Measurements from ENCODE around the gene SYPL1.
A peak's percentile ranks its signal among the peaks of the same experiment; 100 is the strongest.

SYPL1 gene

DNA sequence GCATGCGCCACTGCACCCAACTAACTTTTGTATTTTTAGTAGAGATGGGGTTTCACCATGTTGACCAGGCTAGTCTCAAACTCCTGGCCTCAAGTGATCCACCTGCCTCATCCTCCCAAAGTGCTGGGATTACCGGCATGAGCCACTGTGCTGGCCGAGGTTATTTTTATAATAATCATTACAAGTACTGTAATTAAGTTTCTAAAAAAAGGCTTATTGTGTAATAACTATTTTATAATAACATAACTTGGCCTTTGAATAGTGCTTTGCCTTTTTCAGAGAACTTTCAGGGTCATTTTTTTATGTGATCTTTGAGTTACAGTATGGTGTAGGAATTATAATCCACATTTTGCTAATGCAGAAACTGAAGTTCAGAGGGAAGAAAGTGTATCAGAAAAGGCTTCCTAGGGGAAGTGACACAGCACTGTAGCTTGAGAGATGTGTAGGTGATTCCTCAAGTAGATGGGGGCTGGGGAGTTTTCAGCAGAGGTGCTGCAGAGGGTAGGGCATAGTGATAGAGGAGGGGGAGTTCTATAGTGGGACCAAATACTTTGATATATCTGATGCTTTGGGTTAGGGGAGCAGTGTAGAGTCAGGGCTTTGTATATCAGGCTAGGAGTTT lies 9.2 kb upstream of the SYPL1 start:
- DNase-seq: no peak

GRCh38 chr7:106120500-106120899 lies 8.4 kb upstream of the SYPL1 start:
- no peak for DNase-seq

DNA sequence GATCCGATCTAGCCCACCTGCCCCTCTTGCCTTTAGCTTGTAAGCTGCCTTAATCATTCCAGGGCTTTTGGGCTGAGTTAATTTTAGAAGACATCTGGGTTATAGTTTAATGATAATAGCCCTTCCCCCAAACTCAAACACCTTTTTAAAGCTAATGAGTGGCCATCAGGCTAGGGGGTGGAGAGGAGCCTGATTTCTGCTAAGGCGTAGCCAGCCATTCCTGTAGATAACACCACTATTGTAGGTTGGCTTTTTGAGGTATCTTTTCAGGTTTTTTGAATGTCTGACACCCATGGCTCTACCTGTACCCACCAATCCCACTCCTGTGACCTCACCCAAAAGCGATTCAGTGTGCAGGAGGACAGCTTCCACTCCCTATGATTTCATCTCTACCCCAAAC lies 7.6 kb upstream of the SYPL1 start:
- no peak for DNase-seq

DNA sequence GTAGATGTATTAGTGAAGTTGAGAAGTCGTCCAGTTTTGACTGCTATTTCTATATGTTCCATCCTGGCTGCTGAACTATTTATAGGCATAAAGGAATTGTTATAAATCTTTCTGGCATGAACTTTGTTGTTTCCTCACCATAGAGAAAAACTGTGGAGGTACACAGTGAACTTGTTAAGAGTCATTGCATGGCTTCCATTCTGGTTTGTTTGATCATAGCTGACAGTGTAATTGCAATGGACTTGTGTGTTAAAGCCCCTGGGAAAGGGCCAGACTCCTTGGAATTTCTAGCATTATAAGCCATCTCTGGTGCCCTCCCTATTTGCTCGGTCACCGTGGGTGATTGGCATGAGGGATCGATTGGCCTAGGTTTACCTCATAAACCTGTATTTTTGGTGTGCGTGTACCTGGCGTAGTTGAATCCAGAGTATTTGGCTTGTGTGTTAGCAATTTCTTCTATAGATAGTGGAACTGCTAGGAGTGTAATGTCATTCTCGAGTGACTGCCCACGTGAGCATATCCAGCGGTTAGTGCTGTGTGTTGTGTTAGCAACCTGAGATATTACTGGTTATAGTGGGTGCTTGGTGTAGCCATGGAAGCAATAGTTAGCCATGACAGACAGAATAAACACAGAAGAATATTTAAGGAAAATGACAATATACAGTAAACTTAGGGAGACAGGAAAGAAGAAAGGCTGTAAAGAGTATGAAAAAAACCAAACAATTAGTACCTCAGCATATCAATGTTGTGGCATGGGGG lies 5.9 kb upstream of the SYPL1 start:
- no peak for DNase-seq

- no peak for DNase-seq
Observed at GRCh38 chr7:106116161-106116704, 4.1 kb upstream of the SYPL1 start.

- no peak for DNase-seq
Observed at GRCh38 chr7:106114716-106115383, 2.7 kb upstream of the SYPL1 start.

GRCh38 chr7:106112972-106113421 lies 885 bp upstream of the SYPL1 start:
- no peak for DNase-seq

DNA sequence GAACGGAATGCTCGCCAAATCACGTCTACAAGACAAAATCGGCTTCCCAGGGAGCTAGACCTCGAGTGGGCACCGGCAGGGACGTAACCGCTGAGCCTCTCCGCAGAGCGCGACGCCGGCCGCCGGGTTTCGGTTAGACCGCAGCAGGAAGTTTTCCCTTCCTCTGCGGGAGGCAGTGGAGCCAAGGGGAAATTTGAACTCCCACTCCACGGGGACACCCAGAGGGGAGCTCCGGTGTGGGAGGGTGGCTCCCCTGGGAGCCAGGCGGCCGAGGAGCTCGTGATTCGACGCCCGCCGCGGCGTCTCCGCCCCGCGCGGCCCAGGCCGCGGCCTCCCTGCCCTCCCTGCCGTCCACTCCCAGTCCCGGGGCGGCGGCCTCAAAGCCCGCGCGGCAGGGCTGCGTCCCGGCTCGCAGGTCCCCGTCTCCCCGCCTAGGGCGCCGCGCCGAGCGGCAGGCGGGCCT lies 426 bp downstream of the SYPL1 start:
- DNase-seq: peak; percentile 62 to 81

DNA sequence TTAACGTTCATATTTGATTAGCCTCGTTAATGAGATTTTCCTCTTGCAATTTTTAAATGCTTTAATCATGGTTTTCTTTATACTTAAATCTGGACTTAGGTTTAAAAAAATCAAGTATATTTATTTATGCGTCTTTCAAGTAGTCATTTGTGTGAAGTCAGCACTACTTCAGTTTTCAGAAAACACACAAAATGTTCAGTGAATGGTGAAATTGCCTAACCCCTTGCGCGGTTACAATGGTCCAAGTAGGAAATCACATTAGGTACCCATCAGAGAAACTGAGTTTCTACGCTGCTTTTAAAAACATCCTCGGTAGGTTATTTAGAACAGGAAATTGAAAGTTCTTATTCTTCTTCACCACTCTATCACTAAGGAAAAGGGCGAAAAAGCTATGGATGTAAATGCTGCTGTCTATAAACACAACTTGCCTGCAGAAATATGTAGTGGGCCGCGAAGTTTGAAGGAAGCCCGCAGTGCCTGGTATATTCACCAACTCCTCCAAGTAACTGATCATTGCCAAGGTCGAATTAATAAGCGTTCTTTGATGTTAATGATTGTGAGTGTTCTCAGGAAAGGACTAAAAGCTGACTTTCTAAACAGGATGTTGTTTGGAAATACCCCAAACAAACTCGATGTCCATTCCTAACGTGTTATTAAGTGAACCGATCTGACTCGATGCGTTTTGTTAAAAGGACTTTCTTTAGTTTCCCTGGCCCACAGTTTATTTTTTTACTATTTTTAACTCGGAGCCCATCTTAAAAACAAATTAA lies 1.0 kb downstream of the SYPL1 start:
- peak in 1 of 2 experiments; percentile 38 for DNase-seq

- DNase-seq: no peak
Observed at GRCh38 chr7:106110238-106110560, 1.9 kb downstream of the SYPL1 start.

DNA sequence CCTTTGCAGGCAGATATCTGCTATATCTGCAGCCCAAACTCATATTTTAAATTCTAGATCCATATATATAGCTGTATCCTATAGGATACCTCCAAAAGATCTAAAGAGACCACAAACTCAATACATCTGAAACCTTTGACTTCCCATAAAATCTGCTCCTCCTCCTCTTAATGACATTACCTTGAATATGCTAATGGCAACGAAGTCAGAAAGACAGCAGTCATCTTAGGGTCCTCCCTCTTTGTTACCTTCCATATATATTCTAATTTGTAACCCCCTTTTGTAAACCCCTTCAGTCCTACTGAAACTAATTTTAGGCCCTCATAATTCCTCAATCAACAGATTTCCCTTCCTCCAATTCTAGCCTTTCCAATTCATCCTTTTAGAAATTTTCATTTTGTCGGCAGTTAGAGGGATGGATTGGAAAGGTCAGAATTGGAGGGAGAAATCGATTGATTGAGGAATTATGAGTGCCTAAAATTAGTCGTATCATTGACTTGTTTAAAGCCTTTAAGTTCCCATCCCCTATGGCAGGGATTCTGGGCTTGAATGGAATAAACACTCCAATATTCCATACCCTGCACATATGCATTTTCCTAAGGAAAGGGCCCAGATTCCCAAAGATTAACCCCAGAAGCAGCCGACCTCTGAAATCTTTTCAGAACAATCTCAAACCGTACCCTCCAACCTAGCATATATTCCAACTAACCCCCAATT lies 2.4 kb downstream of the SYPL1 start:
- DNase-seq: no peak

GRCh38 chr7:106108991-106109390 lies 3.1 kb downstream of the SYPL1 start:
- DNase-seq: no peak

DNA sequence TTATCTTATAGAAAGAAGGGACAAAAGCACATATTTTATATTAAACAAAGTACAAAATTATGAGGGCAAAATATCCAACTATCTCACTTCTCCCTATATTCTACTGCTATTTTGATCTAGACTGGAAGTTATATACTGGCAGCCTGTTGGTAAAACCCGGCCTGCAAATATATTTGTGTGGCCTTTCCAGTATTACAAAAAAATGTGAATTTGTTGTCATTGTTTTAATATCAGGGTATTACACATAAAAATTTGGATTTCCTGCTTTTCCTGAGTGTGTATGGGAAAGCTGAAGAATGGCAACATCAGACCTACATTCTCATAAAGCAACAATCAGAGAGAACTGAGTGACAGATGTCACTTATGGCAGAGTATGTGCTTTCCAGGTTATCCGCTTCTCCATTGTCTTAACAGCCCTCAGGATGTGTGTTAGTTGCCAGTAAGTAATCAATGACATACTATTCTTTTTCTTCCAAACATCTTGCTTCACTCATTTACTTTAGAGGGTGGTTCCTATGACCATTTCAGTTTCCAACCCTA lies 7.3 kb downstream of the SYPL1 start:
- DNase-seq: no peak

DNA sequence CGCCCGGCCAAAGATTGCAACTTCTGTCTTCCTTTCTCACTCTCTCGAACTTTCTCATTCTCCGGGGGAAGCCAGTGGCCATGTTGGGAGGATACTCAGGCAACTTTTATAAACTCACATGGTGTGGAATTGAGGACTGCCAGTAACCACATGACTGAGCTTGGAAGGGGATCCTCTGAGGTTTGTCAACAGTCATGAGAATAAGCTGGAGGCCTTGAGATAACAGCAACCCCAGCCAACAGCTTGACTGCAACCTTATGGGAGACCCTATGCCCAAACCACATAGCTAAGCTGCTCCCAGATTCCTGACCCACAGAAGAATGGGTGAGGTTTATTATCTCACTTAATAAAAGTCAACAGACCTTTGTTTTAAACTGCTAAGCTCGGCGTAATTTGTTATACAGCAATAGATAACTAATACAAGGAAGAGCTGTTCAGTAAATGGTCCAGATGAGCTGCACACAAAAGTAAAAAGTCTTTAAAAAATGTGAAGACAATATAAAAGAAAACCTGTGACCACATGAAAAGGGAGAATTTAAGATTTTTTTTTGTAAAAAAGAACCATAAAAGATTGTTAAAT lies 9.6 kb downstream of the SYPL1 start:
- no peak for DNase-seq

- no peak for DNase-seq
Observed at GRCh38 chr7:106101726-106102125, 10.4 kb downstream of the SYPL1 start.

GRCh38 chr7:106100863-106101629 lies 11.1 kb downstream of the SYPL1 start:
- no peak for DNase-seq

GRCh38 chr7:106099539-106099938 lies 12.6 kb downstream of the SYPL1 start:
- DNase-seq: no peak

DNA sequence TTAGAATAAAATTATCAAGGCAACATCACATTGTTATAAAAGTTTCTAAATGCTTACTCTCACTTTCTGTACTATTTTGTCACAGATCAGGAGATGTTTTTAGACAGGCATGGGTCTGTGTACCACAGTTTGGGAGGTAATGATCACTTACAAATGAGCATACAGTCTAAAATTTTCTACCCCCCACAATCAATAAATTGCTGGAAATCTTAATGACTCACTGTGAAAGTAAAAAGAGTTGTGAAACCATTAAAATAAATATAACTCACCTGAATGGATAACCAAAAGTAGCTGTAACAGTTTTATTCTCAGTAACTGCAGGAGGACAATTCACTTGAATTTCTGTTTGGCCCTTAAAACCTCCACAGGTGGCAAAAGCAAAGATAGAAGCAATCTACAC lies 13.2 kb downstream of the SYPL1 start:
- DNase-seq: no peak

DNA sequence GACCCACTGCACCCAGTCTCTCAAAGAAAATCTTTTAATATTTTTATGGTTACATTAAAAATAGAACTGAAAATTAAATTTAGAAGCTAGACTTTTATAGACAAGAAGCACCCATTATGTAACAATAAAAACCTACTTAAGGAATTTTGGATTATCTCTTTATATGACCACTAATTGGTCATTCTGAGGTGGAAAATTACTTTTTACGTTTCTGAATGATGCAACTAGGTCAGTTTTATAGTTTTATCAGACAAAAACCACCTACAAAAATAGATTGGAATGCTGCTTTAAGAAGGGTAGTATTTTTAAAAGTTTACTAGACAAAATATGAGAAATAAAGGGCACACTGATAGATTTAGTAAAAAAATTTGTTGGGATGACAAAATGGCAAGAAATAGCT lies 16.5 kb downstream of the SYPL1 start:
- no peak for DNase-seq

GRCh38 chr7:106094780-106095179 lies 17.3 kb downstream of the SYPL1 start:
- DNase-seq: peak in 1 of 2 experiments; percentile 11

GRCh38 chr7:106092204-106092603 lies 19.9 kb downstream of the SYPL1 start:
- DNase-seq: no peak
